HUDEP-2 (cell line): ENCODE results near the gene DLK2.
"Not testable (repeated sequence)": the region's sequence is repeated elsewhere in the genome, so short reads cannot be mapped to it uniquely, and the experiment has no call there.

Source experiments
- DNase-seq, 76 experiments: peaks; one replicate each; lab custom pipeline; 2025; ENCODE audit not compliant: unreplicated experiment in 76 of 76; lab: John Stamatoyannopoulos, UW

Gene DLK2

GRCh38 chr6:43481591-43482236 lies 26.4 kb upstream of the DLK2 start:
- DNase-seq = no peak

GRCh38 chr6:43481075-43481474 lies 25.7 kb upstream of the DLK2 start:
- no peak for DNase-seq

- DNase-seq = peak in 8 of 76 experiments; percentile 3 to 51 (median 16)
These were observed 22.6 kb upstream of the DLK2 start for GRCh38 chr6:43478008-43478372.

GRCh38 chr6:43477235-43478007 lies 22.1 kb upstream of the DLK2 start, which contains the start of gene TJAP1:
TSS of gene TJAP1 (plus strand) at chr6:43477570. CDS start at chr6:43499002, 21,432 bp downstream.
- peak in 73 of 76 experiments; percentile 23 to 97 (median 85) for DNase-seq

GRCh38 chr6:43476746-43477145 lies 21.4 kb upstream of the DLK2 start:
- peak in 1 of 76 experiments; percentile 12 for DNase-seq

GRCh38 chr6:43475516-43475915 lies 20.2 kb upstream of the DLK2 start:
- DNase-seq = no peak

GRCh38 chr6:43472515-43472914 lies 17.2 kb upstream of the DLK2 start:
- DNase-seq = no peak

- DNase-seq = no peak
These were observed 16.1 kb upstream of the DLK2 start for GRCh38 chr6:43471399-43471798.

- DNase-seq = no peak
These were observed 14.6 kb upstream of the DLK2 start for GRCh38 chr6:43469947-43470346.

- no peak for DNase-seq
These were observed 13.7 kb upstream of the DLK2 start for GRCh38 chr6:43468748-43469681.

GRCh38 chr6:43468240-43468639 lies 12.9 kb upstream of the DLK2 start:
- no peak for DNase-seq

GRCh38 chr6:43467752-43468151 lies 12.4 kb upstream of the DLK2 start:
- DNase-seq = no peak

- DNase-seq = not testable (repeated sequence)
These were observed 11.9 kb upstream of the DLK2 start for GRCh38 chr6:43467265-43467664.

GRCh38 chr6:43465948-43466347 lies 10.6 kb upstream of the DLK2 start:
- DNase-seq = no peak

- no peak for DNase-seq
These were observed 9.0 kb upstream of the DLK2 start for GRCh38 chr6:43464337-43464736.

GRCh38 chr6:43461936-43462335 lies 6.6 kb upstream of the DLK2 start:
- DNase-seq = no peak

- DNase-seq = no peak
These were observed 4.7 kb upstream of the DLK2 start for GRCh38 chr6:43460032-43460431.

- no peak for DNase-seq
These were observed 4.2 kb upstream of the DLK2 start for GRCh38 chr6:43459535-43459934.

GRCh38 chr6:43458154-43458553 lies 2.8 kb upstream of the DLK2 start:
- not testable (repeated sequence) for DNase-seq

- DNase-seq = no peak
These were observed 2.3 kb upstream of the DLK2 start for GRCh38 chr6:43457643-43458042.
